ENCODE data around the gene TAL2. TPM values are rescaled to one million over a fixed set of nuclear protein-coding genes. Genes with fewer than 3 reads are reported as not detected.

The TAL2 gene
- total and polyA plus RNA-seq, 9 of the 15 experiments (the other 6 are each of a cell fraction or from before 2014, with no cell fraction given): 0.21 to 3.7 (median 1.1) TPM; not detected in 1

DNA sequence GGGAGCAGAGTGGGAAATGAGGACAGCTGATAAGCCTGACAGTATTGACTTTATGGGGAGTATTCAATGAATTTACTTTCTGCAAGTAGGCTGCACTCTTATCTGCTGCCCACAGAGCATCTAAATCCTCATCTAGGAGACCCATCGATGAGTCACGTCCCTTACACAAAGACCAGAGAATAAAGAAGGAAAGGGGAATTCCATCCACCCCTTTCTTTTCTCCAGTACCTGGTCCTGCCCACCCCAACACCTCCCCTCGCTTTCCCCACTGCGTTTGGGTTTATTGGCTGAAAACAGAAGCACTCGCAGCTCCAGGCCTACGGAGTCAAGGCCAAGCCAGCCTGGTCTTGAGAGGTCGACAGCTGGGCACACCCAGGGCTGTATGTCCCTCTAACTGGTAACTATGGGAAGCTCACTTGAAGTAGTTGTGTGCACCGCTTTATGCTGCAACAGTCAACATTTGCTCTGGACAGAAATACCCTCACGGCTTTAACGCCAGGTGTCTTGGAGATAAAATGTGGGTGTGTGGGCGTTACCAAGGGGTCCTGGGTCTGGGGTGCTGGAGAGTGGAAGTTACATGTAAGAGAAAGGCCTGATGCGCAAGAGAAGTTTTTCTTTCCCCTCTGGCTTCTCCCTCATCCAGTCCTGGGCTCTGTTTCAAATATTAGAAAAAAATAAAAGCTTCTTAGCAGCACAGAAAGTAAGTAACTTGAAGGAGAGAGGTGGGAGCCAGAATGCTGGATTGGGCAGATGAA, 14.5 kb upstream of the TAL2 start (continued):
- TF ChIP-seq, protein P1, sequence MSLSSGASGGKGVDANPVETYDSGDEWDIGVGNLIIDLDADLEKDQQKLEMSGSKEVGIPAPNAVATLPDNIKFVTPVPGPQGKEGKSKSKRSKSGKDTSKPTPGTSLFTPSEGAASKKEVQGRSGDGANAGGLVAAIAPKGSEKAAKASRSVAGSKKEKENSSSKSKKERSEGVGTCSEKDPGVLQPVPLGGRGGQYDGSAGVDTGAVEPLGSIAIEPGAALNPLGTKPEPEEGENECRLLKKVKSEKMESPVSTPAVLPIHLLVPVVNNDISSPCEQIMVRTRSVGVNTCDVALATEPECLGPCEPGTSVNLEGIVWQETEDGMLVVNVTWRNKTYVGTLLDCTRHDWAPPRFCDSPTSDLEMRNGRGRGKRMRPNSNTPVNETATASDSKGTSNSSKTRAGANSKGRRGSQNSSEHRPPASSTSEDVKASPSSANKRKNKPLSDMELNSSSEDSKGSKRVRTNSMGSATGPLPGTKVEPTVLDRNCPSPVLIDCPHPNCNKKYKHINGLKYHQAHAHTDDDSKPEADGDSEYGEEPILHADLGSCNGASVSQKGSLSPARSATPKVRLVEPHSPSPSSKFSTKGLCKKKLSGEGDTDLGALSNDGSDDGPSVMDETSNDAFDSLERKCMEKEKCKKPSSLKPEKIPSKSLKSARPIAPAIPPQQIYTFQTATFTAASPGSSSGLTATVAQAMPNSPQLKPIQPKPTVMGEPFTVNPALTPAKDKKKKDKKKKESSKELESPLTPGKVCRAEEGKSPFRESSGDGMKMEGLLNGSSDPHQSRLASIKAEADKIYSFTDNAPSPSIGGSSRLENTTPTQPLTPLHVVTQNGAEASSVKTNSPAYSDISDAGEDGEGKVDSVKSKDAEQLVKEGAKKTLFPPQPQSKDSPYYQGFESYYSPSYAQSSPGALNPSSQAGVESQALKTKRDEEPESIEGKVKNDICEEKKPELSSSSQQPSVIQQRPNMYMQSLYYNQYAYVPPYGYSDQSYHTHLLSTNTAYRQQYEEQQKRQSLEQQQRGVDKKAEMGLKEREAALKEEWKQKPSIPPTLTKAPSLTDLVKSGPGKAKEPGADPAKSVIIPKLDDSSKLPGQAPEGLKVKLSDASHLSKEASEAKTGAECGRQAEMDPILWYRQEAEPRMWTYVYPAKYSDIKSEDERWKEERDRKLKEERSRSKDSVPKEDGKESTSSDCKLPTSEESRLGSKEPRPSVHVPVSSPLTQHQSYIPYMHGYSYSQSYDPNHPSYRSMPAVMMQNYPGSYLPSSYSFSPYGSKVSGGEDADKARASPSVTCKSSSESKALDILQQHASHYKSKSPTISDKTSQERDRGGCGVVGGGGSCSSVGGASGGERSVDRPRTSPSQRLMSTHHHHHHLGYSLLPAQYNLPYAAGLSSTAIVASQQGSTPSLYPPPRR (CRISPR knock-in tag; IDR thresholded peaks at IDR 0.05; ENCODE audit: borderline replicate concordance): no peak
- TF ChIP-seq ZNF354B (CRISPR knock-in tag; IDR thresholded peaks at IDR 0.05) (no peak), YY1 (IDR thresholded peaks at IDR 0.05; ENCODE audit: borderline replicate concordance in 1 of 3, control insufficient read depth in 1 of 3, extremely low read depth in 1 of 3, insufficient read depth in 3 of 3, insufficient read length in 1 of 3, insufficient replicate concordance in 2 of 3, low read depth in 1 of 3, low read length in 2 of 3) (no peak), NFE2 (IDR thresholded peaks at IDR 0.05; ENCODE audit: low read depth) (peak; percentile 56), ILF3 (IDR thresholded peaks at IDR 0.05; ENCODE audit: borderline replicate concordance) (peak; percentile 97; the same call in 1 of the 2 replicates), FOXK2 (conservative IDR thresholded peaks at IDR 0.05 in 1 of 2, IDR thresholded peaks at IDR 0.05 in 1 of 2; ENCODE audit: low read depth in 2 of 2) (peak in 1 of 2 experiments; percentile 90; a peak in 3 of 4 replicates), MEF2D (tag; conservative IDR thresholded peaks at IDR 0.05; ENCODE audit: low read depth) (0 out of 2 replicates have a peak, but pooled peaks have one; percentile 29), CCNT2 (IDR thresholded peaks at IDR 0.05; ENCODE audit: borderline replicate concordance, extremely low read depth, insufficient read length, low read depth, low read length) (peak; percentile 98), ZNF668 (CRISPR knock-in tag; IDR thresholded peaks at IDR 0.05) (no peak), BDP1 (IDR thresholded peaks at IDR 0.05; ENCODE audit: insufficient read depth, insufficient read length) (no peak)
- TF ChIP-seq, protein P2, sequence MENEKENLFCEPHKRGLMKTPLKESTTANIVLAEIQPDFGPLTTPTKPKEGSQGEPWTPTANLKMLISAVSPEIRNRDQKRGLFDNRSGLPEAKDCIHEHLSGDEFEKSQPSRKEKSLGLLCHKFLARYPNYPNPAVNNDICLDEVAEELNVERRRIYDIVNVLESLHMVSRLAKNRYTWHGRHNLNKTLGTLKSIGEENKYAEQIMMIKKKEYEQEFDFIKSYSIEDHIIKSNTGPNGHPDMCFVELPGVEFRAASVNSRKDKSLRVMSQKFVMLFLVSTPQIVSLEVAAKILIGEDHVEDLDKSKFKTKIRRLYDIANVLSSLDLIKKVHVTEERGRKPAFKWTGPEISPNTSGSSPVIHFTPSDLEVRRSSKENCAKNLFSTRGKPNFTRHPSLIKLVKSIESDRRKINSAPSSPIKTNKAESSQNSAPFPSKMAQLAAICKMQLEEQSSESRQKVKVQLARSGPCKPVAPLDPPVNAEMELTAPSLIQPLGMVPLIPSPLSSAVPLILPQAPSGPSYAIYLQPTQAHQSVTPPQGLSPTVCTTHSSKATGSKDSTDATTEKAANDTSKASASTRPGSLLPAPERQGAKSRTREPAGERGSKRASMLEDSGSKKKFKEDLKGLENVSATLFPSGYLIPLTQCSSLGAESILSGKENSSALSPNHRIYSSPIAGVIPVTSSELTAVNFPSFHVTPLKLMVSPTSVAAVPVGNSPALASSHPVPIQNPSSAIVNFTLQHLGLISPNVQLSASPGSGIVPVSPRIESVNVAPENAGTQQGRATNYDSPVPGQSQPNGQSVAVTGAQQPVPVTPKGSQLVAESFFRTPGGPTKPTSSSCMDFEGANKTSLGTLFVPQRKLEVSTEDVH (IDR thresholded peaks at IDR 0.05; ENCODE audit: low read depth, partially characterized antibody): no peak
- TF ChIP-seq, protein P3, sequence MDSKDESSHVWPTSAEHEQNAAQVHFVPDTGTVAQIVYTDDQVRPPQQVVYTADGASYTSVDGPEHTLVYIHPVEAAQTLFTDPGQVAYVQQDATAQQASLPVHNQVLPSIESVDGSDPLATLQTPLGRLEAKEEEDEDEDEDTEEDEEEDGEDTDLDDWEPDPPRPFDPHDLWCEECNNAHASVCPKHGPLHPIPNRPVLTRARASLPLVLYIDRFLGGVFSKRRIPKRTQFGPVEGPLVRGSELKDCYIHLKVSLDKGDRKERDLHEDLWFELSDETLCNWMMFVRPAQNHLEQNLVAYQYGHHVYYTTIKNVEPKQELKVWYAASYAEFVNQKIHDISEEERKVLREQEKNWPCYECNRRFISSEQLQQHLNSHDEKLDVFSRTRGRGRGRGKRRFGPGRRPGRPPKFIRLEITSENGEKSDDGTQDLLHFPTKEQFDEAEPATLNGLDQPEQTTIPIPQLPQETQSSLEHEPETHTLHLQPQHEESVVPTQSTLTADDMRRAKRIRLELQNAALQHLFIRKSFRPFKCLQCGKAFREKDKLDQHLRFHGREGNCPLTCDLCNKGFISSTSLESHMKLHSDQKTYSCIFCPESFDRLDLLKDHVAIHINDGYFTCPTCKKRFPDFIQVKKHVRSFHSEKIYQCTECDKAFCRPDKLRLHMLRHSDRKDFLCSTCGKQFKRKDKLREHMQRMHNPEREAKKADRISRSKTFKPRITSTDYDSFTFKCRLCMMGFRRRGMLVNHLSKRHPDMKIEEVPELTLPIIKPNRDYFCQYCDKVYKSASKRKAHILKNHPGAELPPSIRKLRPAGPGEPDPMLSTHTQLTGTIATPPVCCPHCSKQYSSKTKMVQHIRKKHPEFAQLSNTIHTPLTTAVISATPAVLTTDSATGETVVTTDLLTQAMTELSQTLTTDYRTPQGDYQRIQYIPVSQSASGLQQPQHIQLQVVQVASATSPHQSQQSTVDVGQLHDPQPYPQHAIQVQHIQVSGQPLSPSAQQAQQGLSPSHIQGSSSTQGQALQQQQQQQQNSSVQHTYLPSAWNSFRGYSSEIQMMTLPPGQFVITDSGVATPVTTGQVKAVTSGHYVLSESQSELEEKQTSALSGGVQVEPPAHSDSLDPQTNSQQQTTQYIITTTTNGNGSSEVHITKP (IDR thresholded peaks at IDR 0.05; ENCODE audit: partially characterized antibody): peak; percentile 97

All from K562 (cell line).